IMR-90 (cell line): ENCODE measurements around the gene MAGI3.

Experiments used
- BHLHE40 ChIP-seq: fragments of 150-350 bp; IDR thresholded peaks from 2 replicates; pipeline ENCODE4 v1.6.1; 2016; ENCODE audit warnings: mild to moderate bottlenecking, low read depth, low read length
- CEBPB ChIP-seq: IDR thresholded peaks from 2 replicates; pipeline ENCODE4 v1.6.1; 2012; ENCODE audit warnings: low read depth, low read length, improper control_type of control experiment
- CHD1 ChIP-seq: IDR thresholded peaks from 2 replicates; pipeline ENCODE4 v1.6.1; 2012; ENCODE audit warnings: low read depth, low read length, improper control_type of control experiment
- FOS ChIP-seq: fragments of 150-350 bp; IDR thresholded peaks from 2 replicates; pipeline ENCODE4 v1.6.1; 2016; ENCODE audit warnings: low read depth, low read length
- MAFK ChIP-seq: IDR thresholded peaks from 2 replicates; pipeline ENCODE4 v1.6.1; 2012; ENCODE audit warnings: low read depth, low read length, improper control_type of control experiment
- MAZ ChIP-seq: IDR thresholded peaks from 2 replicates; pipeline ENCODE4 v1.6.1; 2012; ENCODE audit warnings: low read depth, mild to moderate bottlenecking, low read length, improper control_type of control experiment, moderate library complexity, borderline replicate concordance
- MXI1 ChIP-seq: IDR thresholded peaks from 2 replicates; pipeline ENCODE4 v1.6.1; 2012; ENCODE audit warnings: low read depth, mild to moderate bottlenecking, low read length, moderate library complexity, borderline replicate concordance
- POLR2A ChIP-seq: IDR thresholded peaks from 2 replicates; pipeline ENCODE4 v1.6.1; 2012; ENCODE audit warnings: mild to moderate bottlenecking, low read depth, low read length
- RAD21 ChIP-seq: IDR thresholded peaks from 2 replicates; pipeline ENCODE4 v1.6.1; 2012; ENCODE audit warnings: low read length, improper control_type of control experiment
- RCOR1 ChIP-seq: IDR thresholded peaks from 2 replicates; pipeline ENCODE4 v1.6.1; 2012; ENCODE audit warnings: mild to moderate bottlenecking, low read length, improper control_type of control experiment; ENCODE audit not compliant: insufficient replicate concordance
- TF ChIP-seq, protein P1 (sequence below): conservative IDR thresholded peaks from 2 replicates; pipeline ENCODE4 v1.5.1; 2012; ENCODE audit warnings: mild to moderate bottlenecking, low read depth, low read length, improper control_type of control experiment
- TF ChIP-seq, protein P2 (sequence below): fragments of 150-350 bp; IDR thresholded peaks from 2 replicates; pipeline ENCODE4 v1.6.1; 2016; ENCODE audit warnings: low read depth, mild to moderate bottlenecking, low read length, moderate library complexity, borderline replicate concordance
- TF ChIP-seq, protein P3 (sequence below): fragments of 150-350 bp; IDR thresholded peaks from 2 replicates; pipeline ENCODE4 v1.6.1; 2017; ENCODE audit warnings: mild to moderate bottlenecking, antibody characterized with exemption, low read length, low read depth

DNA sequence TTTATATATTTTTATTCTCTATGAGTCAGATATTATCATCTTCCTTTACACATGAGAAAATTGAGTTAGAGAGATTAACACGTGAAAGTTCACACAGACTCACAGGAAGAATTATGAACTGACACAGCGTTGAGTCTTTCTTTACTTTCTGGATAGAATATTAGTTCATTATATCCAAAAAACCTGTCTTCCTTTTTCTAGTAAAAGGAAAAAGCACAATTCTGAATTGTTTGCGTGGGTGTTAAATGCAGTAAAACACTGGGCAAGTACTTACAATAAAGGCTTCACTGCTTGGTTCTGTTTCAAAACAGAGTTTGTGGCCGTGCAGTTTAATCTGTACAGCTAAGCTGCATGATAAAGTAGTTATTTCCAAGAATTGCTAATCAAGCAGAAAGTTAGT lies 10.8 kb downstream of the MAGI3 start:
- TF ChIP-seq CEBPB (no peak), POLR2A (no peak), MAFK (no peak), RAD21 (no peak), FOS (no peak), MXI1 (no peak), BHLHE40 (no peak), RCOR1 (no peak), MAZ (no peak), CHD1 (no peak)
- TF ChIP-seq, protein P1, sequence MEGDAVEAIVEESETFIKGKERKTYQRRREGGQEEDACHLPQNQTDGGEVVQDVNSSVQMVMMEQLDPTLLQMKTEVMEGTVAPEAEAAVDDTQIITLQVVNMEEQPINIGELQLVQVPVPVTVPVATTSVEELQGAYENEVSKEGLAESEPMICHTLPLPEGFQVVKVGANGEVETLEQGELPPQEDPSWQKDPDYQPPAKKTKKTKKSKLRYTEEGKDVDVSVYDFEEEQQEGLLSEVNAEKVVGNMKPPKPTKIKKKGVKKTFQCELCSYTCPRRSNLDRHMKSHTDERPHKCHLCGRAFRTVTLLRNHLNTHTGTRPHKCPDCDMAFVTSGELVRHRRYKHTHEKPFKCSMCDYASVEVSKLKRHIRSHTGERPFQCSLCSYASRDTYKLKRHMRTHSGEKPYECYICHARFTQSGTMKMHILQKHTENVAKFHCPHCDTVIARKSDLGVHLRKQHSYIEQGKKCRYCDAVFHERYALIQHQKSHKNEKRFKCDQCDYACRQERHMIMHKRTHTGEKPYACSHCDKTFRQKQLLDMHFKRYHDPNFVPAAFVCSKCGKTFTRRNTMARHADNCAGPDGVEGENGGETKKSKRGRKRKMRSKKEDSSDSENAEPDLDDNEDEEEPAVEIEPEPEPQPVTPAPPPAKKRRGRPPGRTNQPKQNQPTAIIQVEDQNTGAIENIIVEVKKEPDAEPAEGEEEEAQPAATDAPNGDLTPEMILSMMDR: no peak
- TF ChIP-seq, protein P2, sequence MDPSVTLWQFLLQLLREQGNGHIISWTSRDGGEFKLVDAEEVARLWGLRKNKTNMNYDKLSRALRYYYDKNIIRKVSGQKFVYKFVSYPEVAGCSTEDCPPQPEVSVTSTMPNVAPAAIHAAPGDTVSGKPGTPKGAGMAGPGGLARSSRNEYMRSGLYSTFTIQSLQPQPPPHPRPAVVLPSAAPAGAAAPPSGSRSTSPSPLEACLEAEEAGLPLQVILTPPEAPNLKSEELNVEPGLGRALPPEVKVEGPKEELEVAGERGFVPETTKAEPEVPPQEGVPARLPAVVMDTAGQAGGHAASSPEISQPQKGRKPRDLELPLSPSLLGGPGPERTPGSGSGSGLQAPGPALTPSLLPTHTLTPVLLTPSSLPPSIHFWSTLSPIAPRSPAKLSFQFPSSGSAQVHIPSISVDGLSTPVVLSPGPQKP: no peak
- TF ChIP-seq, protein P3, sequence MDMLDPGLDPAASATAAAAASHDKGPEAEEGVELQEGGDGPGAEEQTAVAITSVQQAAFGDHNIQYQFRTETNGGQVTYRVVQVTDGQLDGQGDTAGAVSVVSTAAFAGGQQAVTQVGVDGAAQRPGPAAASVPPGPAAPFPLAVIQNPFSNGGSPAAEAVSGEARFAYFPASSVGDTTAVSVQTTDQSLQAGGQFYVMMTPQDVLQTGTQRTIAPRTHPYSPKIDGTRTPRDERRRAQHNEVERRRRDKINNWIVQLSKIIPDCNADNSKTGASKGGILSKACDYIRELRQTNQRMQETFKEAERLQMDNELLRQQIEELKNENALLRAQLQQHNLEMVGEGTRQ: no peak
